Stimulated activated CD4-positive, alpha-beta T cell treated with anti-CD3 and anti-CD28 coated beads, Interleukin-4, amount 100 ng/mL, for 48 hours (primary cell): Measurements from ENCODE around the gene GRK3.
"Not testable (repeated sequence)": the region's sequence is repeated elsewhere in the genome, so short reads cannot be mapped to it uniquely, and the experiment has no call there.

Experiments
- DNase-seq, 2 donors: peaks; one replicate each; pipeline ENCODE4 v3.0.0-alpha.2; 2020; ENCODE audit warnings: low read depth in 2 of 2

The GRK3 gene

GRCh38 chr22:25572708-25573171, 8.3 kb downstream of the GRK3 start:
- no peak for DNase-seq

GRCh38 chr22:25573841-25574240, 9.4 kb downstream of the GRK3 start:
- DNase-seq, result no peak

GRCh38 chr22:25574736-25575135, 10.3 kb downstream of the GRK3 start:
- DNase-seq, result no peak

- not testable (repeated sequence) for DNase-seq
Observed at GRCh38 chr22:25575674-25576392, 11.4 kb downstream of the GRK3 start.

GRCh38 chr22:25581452-25581851, 17.0 kb downstream of the GRK3 start:
- DNase-seq, result not testable (repeated sequence)

GRCh38 chr22:25582946-25583345, 18.5 kb downstream of the GRK3 start:
- no peak for DNase-seq

GRCh38 chr22:25584993-25585392, 20.5 kb downstream of the GRK3 start:
- DNase-seq, result not testable (repeated sequence)

- DNase-seq, result not testable (repeated sequence)
Observed at GRCh38 chr22:25589664-25590063, 25.2 kb downstream of the GRK3 start.

GRCh38 chr22:25593323-25593722, 28.8 kb downstream of the GRK3 start:
- not testable (repeated sequence) for DNase-seq

- DNase-seq, result no peak
Observed at GRCh38 chr22:25598609-25599008, 34.1 kb downstream of the GRK3 start.

GRCh38 chr22:25602445-25602844, 38.0 kb downstream of the GRK3 start:
- no peak for DNase-seq

- DNase-seq, result no peak
Observed at GRCh38 chr22:25602916-25603315, 38.4 kb downstream of the GRK3 start.

GRCh38 chr22:25605146-25605545, 40.7 kb downstream of the GRK3 start:
- DNase-seq, result not testable (repeated sequence)

- DNase-seq, result not testable (repeated sequence)
Observed at GRCh38 chr22:25605565-25605964, 41.1 kb downstream of the GRK3 start.

GRCh38 chr22:25611284-25611683, 46.8 kb downstream of the GRK3 start:
- DNase-seq, result not testable (repeated sequence)

- not testable (repeated sequence) for DNase-seq
Observed at GRCh38 chr22:25613131-25613530, 48.7 kb downstream of the GRK3 start.

- DNase-seq, result not testable (repeated sequence)
Observed at GRCh38 chr22:25613558-25613957, 49.1 kb downstream of the GRK3 start.

- DNase-seq, result not testable (repeated sequence)
Observed at GRCh38 chr22:25614791-25615190, 50.3 kb downstream of the GRK3 start.

GRCh38 chr22:25621986-25622385, 57.5 kb downstream of the GRK3 start:
- no peak for DNase-seq

GRCh38 chr22:25623310-25623734, 58.8 kb downstream of the GRK3 start:
- no peak for DNase-seq

- no peak for DNase-seq
Observed at GRCh38 chr22:25623851-25624250, 59.4 kb downstream of the GRK3 start.

GRCh38 chr22:25624476-25624875, 60.0 kb downstream of the GRK3 start:
- DNase-seq, result no peak

GRCh38 chr22:25625747-25626623, 61.5 kb downstream of the GRK3 start:
- DNase-seq, result not testable (repeated sequence)
